Fibroblast of lung (primary cell): ENCODE measurements around the gene TSPO. TPM values are rescaled to one million over a fixed set of nuclear protein-coding genes. Genes with fewer than 3 reads are reported as not detected.

Experiments used
- DNase-seq, 2 donors: peaks; one replicate each; pipeline versions ENCODE4 v3.0.0 to v3.0.0-alpha.2; 2010; ENCODE audit warnings: low read depth in 2 of 2
- H2AFZ ChIP-seq: 2 replicates; pipeline ENCODE4 v1.5.1; 2012; ENCODE audit warnings: low read length, control low read depth, inconsistent platforms
- H3K27ac ChIP-seq: 2 replicates; pipeline ENCODE4 v1.5.1; 2011; ENCODE audit warnings: low read length, control low read depth; ENCODE audit not compliant: insufficient read depth
- H3K27me3 ChIP-seq: 2 replicates; pipeline ENCODE4 v1.5.1; 2011; ENCODE audit warnings: mild to moderate bottlenecking, low read length; ENCODE audit not compliant: control insufficient read depth, insufficient read depth
- H3K36me3 ChIP-seq: 2 replicates; pipeline ENCODE4 v1.5.1; 2011; ENCODE audit warnings: low read length; ENCODE audit not compliant: control insufficient read depth, insufficient read depth
- H3K4me1 ChIP-seq: 2 replicates; pipeline ENCODE4 v1.5.1; 2011; ENCODE audit warnings: low read length; ENCODE audit not compliant: control insufficient read depth, insufficient read depth; ENCODE audit errors: extremely low read depth
- H3K4me2 ChIP-seq: 2 replicates; pipeline ENCODE4 v1.5.1; 2011; ENCODE audit warnings: low read length, control low read depth; ENCODE audit not compliant: insufficient read depth; ENCODE audit errors: extremely low read depth
- H3K4me3 ChIP-seq, 4 experiments: fragments of 200-600 bp in 1 of 4; sonication (generic) in 1 of 4; replicated peaks in 1 of 4; 2 replicates each; pipeline ENCODE4 v1.5.1; 2011 to 2016; ENCODE audit warnings: low read length in 4 of 4, low read depth in 3 of 4, mild to moderate bottlenecking in 3 of 4, control low read depth in 2 of 4, inconsistent platforms in 1 of 4, mixed read lengths in 1 of 4; ENCODE audit not compliant: insufficient read depth in 1 of 4; ENCODE audit errors: control extremely low read depth in 1 of 4
- H3K79me2 ChIP-seq: 2 replicates; pipeline ENCODE4 v1.5.1; 2012; ENCODE audit warnings: mild to moderate bottlenecking, low read length, inconsistent platforms; ENCODE audit not compliant: control insufficient read depth, insufficient read depth
- H3K9ac ChIP-seq: 2 replicates; pipeline ENCODE4 v1.5.1; 2011; ENCODE audit warnings: mild to moderate bottlenecking, low read length, control low read depth; ENCODE audit not compliant: insufficient read depth
- H3K9me3 ChIP-seq: 2 replicates; pipeline ENCODE4 v1.5.1; 2012; ENCODE audit warnings: low read depth, low read length; ENCODE audit not compliant: control insufficient read depth, insufficient read depth
- H4K20me1 ChIP-seq: 2 replicates; pipeline ENCODE4 v1.5.1; 2011; ENCODE audit warnings: low read length; ENCODE audit not compliant: control insufficient read depth, insufficient read depth; ENCODE audit errors: extremely low read depth
- CTCF ChIP-seq, 2 donors: IDR thresholded peaks in 1 of 2; conservative IDR thresholded peaks in 1 of 2; 1 replicate in 1 of 2; 2 replicates in 1 of 2; pipeline ENCODE4 v1.5.1; 2011 to 2012; ENCODE audit warnings: low read length in 2 of 2, control low read depth in 1 of 2, inconsistent platforms in 1 of 2, low read depth in 1 of 2, mild to moderate bottlenecking in 1 of 2
- EZH2 ChIP-seq: IDR thresholded peaks from 2 replicates; pipeline ENCODE4 v1.5.1; 2012; ENCODE audit warnings: low read length, control low read depth, mild to moderate bottlenecking; ENCODE audit errors: missing control alignments
- polyA plus RNA-seq, 2 donors: library from polyadenylated mRNA; depleted of rRNA in 1 of 2; stranded (reverse) in 1 of 2; unstranded in 1 of 2; fragments of >200 nt; gene quantifications; 2 replicates each; pipeline ENCODE4 v1.2.1, GENCODE V29; 2011 to 2012; ENCODE audit warnings: missing spikeins in 1 of 2
- total RNA-seq: library from RNA; depleted of rRNA; stranded (reverse); fragments of >200 nt; gene quantifications from 2 replicates; pipeline ENCODE4 v1.2.1, GENCODE V29; 2014

The TSPO gene
- total and polyA plus RNA-seq, 2 donors (not counting 1 experiment from before 2014, with no cell fraction given), result 47.5 to 243 TPM

- peaks cover 2% of the 10 kb centered on the region for H3K4me1 ChIP-seq
- H2AFZ ChIP-seq, result no peak overlapping the region
- no peak overlapping the region for H3K27ac ChIP-seq
- no peak overlapping the region for H3K9ac ChIP-seq
- H4K20me1 ChIP-seq, result no peaks in the 10 kb centered on the region
- no peak for DNase-seq
- TF ChIP-seq EZH2, result peak; percentile 93
- TF ChIP-seq CTCF (conservative IDR thresholded peaks at IDR 0.05 in 1 of 2, IDR thresholded peaks at IDR 0.05 in 1 of 2; ENCODE audit: low read depth in 1 of 2, low read length in 2 of 2), result no peak
- no peaks in the 10 kb centered on the region for H3K79me2 ChIP-seq
- peak overlapping the region; percentile 71 for H3K4me2 ChIP-seq
- H3K27me3 ChIP-seq, result peaks cover 40% of the 10 kb centered on the region
- peak overlapping the region in 3 of 4 experiments; percentile 15 to 44 (median 27) for H3K4me3 ChIP-seq
- H3K36me3 ChIP-seq, result no peaks in the 10 kb centered on the region
- H3K9me3 ChIP-seq, result no peaks in the 10 kb centered on the region
Measured at GRCh38 chr22:43110927-43111623, 40.3 kb upstream of the TSPO start.

- Histone ChIP-seq H3K36me3 (no peaks in the 10 kb centered on the region), H4K20me1 (no peaks in the 10 kb centered on the region), H3K4me3 (no peak overlapping the region), H3K27ac (no peak overlapping the region), H3K79me2 (no peaks in the 10 kb centered on the region), H3K4me2 (no peak overlapping the region), H3K9ac (no peak overlapping the region), H3K9me3 (no peaks in the 10 kb centered on the region), H3K27me3 (peaks cover 36% of the 10 kb centered on the region), H2AFZ (no peak overlapping the region), H3K4me1 (peaks cover 2% of the 10 kb centered on the region)
- no peak for DNase-seq
- no peak for TF ChIP-seq EZH2
- no peak for TF ChIP-seq CTCF (conservative IDR thresholded peaks at IDR 0.05 in 1 of 2, IDR thresholded peaks at IDR 0.05 in 1 of 2; ENCODE audit: low read depth in 1 of 2, low read length in 2 of 2)
Measured at GRCh38 chr22:43113526-43114251, 37.7 kb upstream of the TSPO start.

- H3K4me2 ChIP-seq, result no peak overlapping the region
- H3K79me2 ChIP-seq, result no peaks in the 10 kb centered on the region
- H4K20me1 ChIP-seq, result no peaks in the 10 kb centered on the region
- H3K36me3 ChIP-seq, result no peaks in the 10 kb centered on the region
- H3K27me3 ChIP-seq, result peaks cover 28% of the 10 kb centered on the region
- H3K4me1 ChIP-seq, result peaks cover 2% of the 10 kb centered on the region
- H2AFZ ChIP-seq, result no peak overlapping the region
- no peak for DNase-seq
- no peak for TF ChIP-seq EZH2
- H3K9ac ChIP-seq, result no peak overlapping the region
- H3K4me3 ChIP-seq, result no peak overlapping the region
- no peak overlapping the region for H3K27ac ChIP-seq
- H3K9me3 ChIP-seq, result no peaks in the 10 kb centered on the region
Measured at GRCh38 chr22:43114958-43115357, 36.4 kb upstream of the TSPO start.
